Glomerular endothelial cell (primary cell): ENCODE results near the gene ACYP2. TPM values are rescaled to one million over a fixed set of nuclear protein-coding genes. Genes with fewer than 3 reads are reported as not detected.
"Not testable (repeated sequence)": the region's sequence is repeated elsewhere in the genome, so short reads cannot be mapped to it uniquely, and the experiment has no call there.

Experiments used
- DNase-seq: peaks from one replicate; pipeline ENCODE4 v3.0.0-alpha.2; 2011; ENCODE audit warnings: low read depth, low spot score; ENCODE audit errors: extremely low read depth
- total RNA-seq: library from RNA; depleted of rRNA; stranded (reverse); fragments of >200 nt; gene quantifications from 2 replicates; pipeline ENCODE4 v1.2.3, GENCODE V29; 2015

ACYP2 gene
- total RNA-seq: 7.1 and 9.0 TPM in 2 replicates

- peak; percentile 71 for DNase-seq
Observed at GRCh38 chr2:54115284-54116137, at the start of gene ACYP2. Gene ACYP2, plus strand, starts transcription at chr2:54115615.

DNA sequence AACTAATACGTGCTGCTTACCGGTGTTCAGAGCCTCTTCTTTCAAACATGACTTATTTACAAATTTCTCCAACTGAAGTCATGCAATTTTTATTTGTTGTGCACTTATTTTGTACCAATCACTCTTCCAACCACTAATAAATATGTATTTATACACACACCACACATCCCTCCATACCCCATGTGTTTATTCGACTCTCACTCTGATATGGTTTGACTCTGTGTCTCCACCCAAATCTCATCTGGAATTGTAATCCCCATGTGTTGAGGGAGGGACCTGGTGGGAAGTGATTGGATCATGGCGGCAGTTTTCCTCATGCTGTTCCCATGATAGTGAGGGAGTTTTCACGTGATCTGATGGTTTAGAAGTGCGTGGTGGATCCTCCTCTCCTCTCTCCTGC is 49.5 kb upstream of the ACYP2 start:
- DNase-seq: no peak

- no peak for DNase-seq
Observed at GRCh38 chr2:54067851-54068375, 47.5 kb upstream of the ACYP2 start.

- not testable (repeated sequence) for DNase-seq
Observed at GRCh38 chr2:54072483-54072882, 42.9 kb upstream of the ACYP2 start.

DNA sequence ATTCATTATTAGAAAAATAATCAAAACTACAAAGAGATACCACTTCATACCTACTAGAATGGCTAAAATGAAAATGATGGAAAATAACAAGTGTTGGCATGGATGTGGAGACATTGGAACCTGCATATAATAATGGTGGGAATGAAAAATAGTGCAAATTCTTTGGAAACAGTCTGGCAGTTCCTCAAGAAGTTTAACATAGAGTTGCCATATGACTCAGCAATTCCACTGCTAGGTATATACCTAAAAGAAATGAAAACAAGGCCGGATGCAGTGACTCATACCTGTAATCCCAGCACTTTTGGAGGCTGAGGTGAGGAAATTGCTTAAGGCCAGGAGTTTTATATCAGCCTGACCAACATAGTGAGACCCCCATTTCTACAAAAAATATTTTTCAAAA is 41.6 kb upstream of the ACYP2 start:
- no peak for DNase-seq

DNA sequence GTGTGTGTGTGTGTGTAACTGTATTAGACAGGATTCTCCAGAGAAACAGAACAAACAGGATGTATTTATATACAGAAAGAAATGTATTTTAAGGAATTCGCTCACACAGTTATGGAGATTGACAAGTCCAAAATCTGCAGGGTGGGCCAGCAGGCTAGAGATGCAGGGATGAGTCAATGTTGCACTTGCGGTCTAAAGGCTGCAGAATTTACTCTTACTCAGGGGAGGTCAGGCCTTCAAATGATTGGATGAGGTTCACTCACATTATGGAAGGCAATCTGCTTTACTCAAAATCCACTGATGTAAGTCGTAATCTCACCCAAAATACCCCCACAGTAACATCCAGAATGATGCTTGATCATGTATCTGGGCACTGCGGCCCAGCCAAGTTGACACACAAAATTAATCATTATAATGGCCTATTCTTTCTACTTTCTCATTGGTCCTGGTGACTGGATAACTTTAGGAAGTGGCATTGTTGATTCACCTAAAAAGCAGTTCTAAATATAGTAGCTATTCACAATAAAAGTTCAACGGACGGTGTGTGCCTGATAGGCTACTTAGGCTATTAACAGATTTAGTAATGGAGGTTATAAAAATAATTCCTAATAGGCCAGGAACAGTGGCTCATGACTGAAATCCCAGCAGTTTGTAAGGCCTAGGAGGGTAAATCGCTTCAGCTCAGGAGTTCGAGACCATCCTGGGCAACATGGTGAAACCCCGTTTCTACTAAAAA is 40.6 kb upstream of the ACYP2 start:
- no peak for DNase-seq

GRCh38 chr2:54076586-54076985 is 38.8 kb upstream of the ACYP2 start:
- DNase-seq: no peak

GRCh38 chr2:54077088-54077900 is 38.1 kb upstream of the ACYP2 start:
- DNase-seq: no peak

DNA sequence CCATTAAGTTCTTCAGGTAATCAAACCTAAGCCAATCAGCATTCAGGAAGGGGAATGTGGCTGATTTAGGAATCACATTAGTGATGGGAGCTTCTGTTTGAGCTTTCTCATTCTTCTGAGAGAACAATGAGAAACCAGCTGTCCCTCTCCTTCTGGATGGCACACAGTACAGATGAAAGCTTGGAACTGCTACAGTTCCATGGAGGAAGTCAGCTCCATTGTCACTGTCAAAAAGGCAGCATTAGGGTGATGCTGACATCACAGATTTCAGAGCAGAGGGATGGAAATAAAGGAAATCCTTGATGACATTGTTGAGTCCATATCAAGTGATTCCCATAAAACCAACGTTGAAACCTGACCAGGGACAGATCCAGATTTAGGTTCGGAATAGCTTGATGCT is 36.1 kb upstream of the ACYP2 start:
- DNase-seq: no peak

DNA sequence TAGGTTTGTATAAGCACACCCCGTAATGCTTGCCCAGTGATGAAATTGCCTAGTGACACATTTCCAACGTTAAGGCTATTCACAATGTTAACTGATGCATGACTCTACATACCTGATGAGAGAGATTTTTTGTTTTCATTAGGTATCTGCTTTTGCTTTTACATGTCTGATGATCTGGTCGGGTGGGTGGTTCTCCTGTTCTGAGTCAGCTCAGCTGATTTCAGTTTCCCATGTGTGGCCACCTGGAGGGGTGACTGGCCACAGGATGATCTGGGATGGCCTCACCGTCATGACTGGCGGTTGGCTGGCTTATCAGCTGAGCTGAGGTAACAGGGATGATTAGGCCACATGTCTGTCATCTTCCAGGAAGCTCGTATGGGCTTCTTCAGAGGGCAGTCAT is 33.8 kb upstream of the ACYP2 start:
- DNase-seq: no peak

GRCh38 chr2:54083021-54083420 is 32.4 kb upstream of the ACYP2 start:
- no peak for DNase-seq

DNA sequence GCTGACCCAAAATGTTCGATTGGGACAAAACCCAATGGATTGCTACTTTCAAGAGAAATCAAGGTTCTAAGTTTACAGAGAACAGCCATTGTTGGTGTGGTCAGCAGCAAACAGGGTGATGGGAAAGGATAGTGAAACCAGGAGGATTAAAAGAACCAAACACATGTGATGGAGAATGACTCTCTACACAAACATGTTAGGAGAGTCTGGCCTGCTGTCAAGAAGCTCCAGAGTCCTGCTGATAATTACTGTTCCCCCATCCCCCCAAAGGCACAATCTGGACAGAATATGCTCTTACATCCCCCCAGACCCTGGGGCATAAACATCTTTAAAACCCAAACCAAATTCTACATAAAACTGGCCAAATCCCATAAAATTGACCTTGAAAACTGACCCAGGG is 32.0 kb upstream of the ACYP2 start:
- no peak for DNase-seq

DNA sequence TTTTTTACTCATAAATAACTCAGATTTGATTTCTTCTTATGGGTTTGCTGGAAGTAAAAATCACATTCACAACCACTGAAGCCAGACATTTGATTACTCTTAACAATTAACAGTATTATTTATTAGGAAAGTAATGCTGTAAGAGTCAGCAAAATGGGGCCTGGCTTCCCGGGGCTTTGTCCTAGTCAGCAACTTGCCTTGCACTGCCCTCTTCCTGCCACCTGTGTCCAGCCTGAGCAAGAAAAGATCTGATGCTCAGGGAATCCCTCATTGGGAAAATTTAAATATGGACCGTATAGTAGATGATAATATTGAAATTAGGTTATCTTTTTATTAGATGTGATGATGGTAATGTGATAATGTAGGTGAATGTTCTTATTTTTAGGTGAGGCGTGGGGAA is 30.8 kb upstream of the ACYP2 start:
- DNase-seq: no peak

- no peak for DNase-seq
Observed at GRCh38 chr2:54085069-54085468, 30.3 kb upstream of the ACYP2 start.

DNA sequence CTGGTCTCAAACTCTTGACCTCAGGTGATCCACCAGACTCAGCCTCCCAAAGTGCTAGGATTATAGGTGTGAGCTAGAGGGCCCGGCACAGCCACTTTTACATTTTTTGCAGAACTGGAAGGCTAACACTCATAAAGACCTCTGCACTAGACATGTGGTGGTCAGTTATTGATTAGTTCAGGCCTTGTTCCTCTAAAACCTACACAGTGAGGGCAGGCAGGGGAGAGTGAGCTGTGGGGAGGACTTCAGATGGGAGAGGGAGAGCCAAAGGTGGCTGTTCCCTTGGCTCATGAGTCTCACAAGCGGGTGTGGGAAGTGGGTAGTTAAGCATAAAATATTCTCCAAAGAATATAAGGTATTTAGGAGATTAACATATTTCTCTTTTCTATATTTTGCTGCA is 29.3 kb upstream of the ACYP2 start:
- no peak for DNase-seq

- DNase-seq: no peak
Observed at GRCh38 chr2:54088191-54088634, 27.2 kb upstream of the ACYP2 start.

- no peak for DNase-seq
Observed at GRCh38 chr2:54088719-54089118, 26.7 kb upstream of the ACYP2 start.

- DNase-seq: no peak
Observed at GRCh38 chr2:54090521-54091117, 24.8 kb upstream of the ACYP2 start.

GRCh38 chr2:54092940-54093339 is 22.5 kb upstream of the ACYP2 start:
- no peak for DNase-seq

- DNase-seq: not testable (repeated sequence)
Observed at GRCh38 chr2:54095406-54095805, 20.0 kb upstream of the ACYP2 start.

GRCh38 chr2:54096141-54096540 is 19.3 kb upstream of the ACYP2 start:
- DNase-seq: not testable (repeated sequence)
